ENCODE measurements around the gene NUP160.
A peak's percentile ranks its signal among the peaks of the same experiment; 100 is the strongest.
"Not testable (repeated sequence)": the region's sequence is repeated elsewhere in the genome, so short reads cannot be mapped to it uniquely, and the experiment has no call there.

Gene NUP160

DNA sequence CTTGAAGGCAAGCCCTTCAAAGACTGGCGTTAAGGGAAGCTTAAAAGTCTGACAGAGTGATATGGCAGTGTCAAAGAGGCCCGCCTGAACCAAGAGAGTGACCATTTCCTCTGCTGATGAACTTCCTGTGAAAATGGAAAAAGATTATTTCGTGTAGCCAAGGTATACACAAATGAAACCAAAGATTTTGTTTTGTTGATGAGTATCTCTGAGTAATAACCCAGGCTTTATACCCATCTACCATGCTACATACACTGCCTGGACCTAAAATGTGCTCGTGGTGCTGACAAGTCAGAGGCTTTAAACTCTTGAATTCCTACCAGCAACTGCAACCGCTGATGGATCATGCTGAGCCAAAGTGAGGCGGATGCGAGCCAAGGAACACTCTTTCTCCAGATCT is 60.0 kb downstream of the NUP160 start:
- no peak for DNase-seq

DNA sequence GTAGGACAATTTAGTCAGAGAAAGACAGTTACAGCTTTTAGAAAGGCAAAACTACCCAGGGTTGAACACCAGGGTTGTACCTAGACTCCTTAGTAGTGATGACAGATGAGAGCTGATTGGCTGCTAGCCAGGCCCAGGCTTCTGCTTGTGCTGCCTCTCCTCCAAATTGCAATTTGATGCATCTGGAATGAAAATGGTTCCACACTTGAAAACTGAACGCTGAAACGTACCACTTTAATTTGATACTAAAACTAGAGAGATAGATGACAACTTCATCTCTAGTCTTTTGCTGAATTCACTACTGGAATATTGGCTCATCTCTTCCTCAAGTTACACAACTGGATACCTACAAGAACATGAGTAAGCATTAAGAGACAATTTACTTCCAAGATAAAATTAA is 61.8 kb downstream of the NUP160 start:
- no peak for DNase-seq

DNA sequence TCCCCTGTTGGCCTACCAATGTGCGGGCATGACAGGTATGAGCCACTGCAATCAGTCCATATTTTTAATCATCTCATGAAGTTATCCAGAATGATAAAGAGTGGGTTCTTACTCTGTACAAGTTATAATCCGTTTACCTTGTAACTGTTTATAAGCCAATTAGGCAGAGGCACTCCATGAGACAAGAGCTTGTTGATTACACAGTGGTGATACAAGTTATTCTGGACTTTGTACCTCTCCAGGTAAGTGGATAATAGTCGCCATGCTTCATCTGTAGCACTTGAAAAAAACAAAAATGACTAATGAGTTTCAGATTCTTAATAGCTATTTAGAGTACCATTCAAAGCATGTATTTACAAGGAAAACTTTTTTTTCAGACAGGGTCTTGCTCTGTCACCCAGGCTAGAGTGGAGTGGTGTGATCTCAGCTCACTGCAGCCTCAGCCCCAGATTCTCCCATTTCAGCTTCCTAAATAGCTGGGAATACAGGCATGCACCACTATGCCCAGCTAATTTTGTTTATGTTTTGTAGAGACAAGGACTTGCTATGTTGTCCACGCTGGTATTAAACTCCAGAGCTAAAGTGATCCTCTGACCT is 63.3 kb downstream of the NUP160 start:
- no peak for DNase-seq

GRCh38 chr11:47783087-47783610 is 65.0 kb downstream of the NUP160 start:
- no peak for DNase-seq

GRCh38 chr11:47778878-47779483 is 69.2 kb downstream of the NUP160 start:
- DNase-seq: no peak

DNA sequence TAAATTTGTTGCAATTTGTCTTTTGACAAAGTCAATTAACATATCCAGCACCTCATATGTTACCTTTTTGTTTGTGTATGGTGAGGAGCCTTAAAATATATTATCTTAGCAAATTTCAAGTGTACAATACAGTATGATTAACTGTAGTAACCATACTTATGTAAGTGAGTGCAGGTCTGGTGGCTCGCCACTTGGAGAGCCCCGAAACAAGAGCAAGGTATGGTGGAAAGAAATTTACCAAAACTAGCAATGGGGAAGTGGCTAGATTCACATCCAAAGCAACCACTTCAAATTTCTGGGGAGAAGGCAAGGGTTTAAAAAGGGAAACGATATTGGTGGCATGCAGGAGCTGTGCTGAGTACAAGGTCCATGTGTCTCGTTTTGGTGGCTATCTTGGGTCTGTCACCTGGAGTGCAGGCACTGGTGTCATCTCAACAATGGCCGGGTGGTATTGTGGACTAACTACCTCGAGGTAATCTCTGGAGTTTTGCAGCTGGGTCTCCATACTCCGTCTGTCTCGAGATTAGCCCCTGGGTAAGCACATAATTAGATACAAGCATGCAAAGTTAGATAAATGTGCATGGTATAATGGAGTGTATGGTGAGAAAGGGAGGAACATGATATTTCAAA is 72.8 kb downstream of the NUP160 start:
- no peak for DNase-seq

GRCh38 chr11:47773882-47774281 is 74.3 kb downstream of the NUP160 start:
- DNase-seq: no peak

DNA sequence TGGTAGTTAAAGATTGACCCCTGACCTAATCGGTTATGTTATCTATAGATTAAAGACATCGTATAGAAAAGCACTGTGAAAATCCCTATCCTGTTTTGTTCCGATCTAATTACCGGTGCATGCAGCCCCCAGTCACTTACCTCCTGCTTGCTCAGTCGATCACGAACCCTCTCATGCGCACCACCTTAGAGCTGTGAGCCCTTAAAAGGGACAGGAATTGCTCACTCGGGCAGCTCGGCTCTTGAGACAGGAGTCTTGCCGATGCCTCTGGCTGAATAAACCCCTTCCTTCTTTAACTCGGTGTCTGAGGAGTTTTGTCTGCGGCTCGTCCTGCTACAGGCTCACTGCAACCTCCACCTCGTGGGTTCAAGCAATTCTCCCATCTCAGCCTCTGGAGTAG is 78.6 kb downstream of the NUP160 start:
- DNase-seq: not testable (repeated sequence)

GRCh38 chr11:47768101-47768612 is 80.0 kb downstream of the NUP160 start:
- peak; percentile 67 to 68 for DNase-seq

- DNase-seq: peak; percentile 41 to 66
Measured at GRCh38 chr11:47766509-47767227, 81.5 kb downstream of the NUP160 start.

- DNase-seq: no peak
Measured at GRCh38 chr11:47765086-47765485, 83.1 kb downstream of the NUP160 start.

GRCh38 chr11:47759291-47759690 is 88.9 kb downstream of the NUP160 start:
- not testable (repeated sequence) for DNase-seq

- no peak for DNase-seq
Measured at GRCh38 chr11:47756208-47756607, 91.9 kb downstream of the NUP160 start.

- no peak for DNase-seq
Measured at GRCh38 chr11:47750725-47751124, 97.4 kb downstream of the NUP160 start.

GRCh38 chr11:47742494-47742893 is 105.7 kb downstream of the NUP160 start:
- DNase-seq: not testable (repeated sequence)

GRCh38 chr11:47737817-47738216 is 110.3 kb downstream of the NUP160 start:
- DNase-seq: not testable (repeated sequence)

DNA sequence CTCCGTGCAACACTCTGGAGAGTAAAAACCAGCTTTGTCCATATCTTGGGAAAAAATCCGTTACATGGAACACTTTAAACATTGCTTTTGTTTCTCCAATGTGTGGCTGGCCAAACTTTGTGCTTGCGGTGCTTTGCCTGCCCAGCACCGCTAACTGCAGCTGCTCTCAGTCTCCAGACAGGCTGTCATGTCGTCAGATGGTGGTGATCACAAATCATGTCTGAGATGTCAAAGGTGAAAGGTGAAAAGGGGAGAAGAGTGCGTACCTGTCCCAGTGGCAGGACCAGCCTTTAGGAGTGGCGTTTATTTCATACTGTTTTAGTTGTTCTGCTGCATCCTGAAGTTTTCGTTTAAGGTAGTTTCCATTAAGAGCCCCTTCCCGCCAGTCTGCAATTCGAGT is 115.9 kb downstream of the NUP160 start:
- DNase-seq: no peak

GRCh38 chr11:47731475-47731874 is 116.7 kb downstream of the NUP160 start:
- no peak for DNase-seq

Data from Kasumi-1 (cell line).